HepG2 (cell line): ENCODE measurements around the gene GOSR1.
"Not testable (repeated sequence)": the region's sequence is repeated elsewhere in the genome, so short reads cannot be mapped to it uniquely, and the experiment has no call there.

Source experiments
- ADNP ChIP-seq: sonication (generic); formaldehyde crosslinking; IDR thresholded peaks from 2 replicates; pipeline ENCODE4 v1.4.0; 2020; ENCODE audit warnings: missing genetic modification reagents
- ARID3A ChIP-seq: IDR thresholded peaks from 2 replicates; pipeline ENCODE4 v1.6.1; 2012; ENCODE audit warnings: low read depth, low read length, improper control_type of control experiment
- ELF1 ChIP-seq: sonication (generic); formaldehyde crosslinking; IDR thresholded peaks from 2 replicates; pipeline ENCODE4 v1.4.0; 2020; ENCODE audit warnings: missing genetic modification reagents
- EP300 ChIP-seq, 3 experiments: sonication (generic) in 1 of 3; formaldehyde crosslinking in 1 of 3; IDR thresholded peaks; 2 replicates each; pipeline versions ENCODE4 v1.5.1 to v1.6.1; 2011 to 2020; ENCODE audit warnings: low read depth in 2 of 3, low read length in 2 of 3, borderline replicate concordance in 1 of 3, improper control_type of control experiment in 1 of 3, mild to moderate bottlenecking in 1 of 3, missing genetic modification reagents in 1 of 3, moderate library complexity in 1 of 3
- KAT8 ChIP-seq: IDR thresholded peaks from 2 replicates; pipeline ENCODE4 v1.6.1; 2016; ENCODE audit warnings: missing genetic modification reagents, missing compliant biosample characterization
- NFE2L2 ChIP-seq: fragments of 150-350 bp; IDR thresholded peaks from 2 replicates; pipeline ENCODE4 v1.6.1; 2014; ENCODE audit warnings: low read length
- SP2 ChIP-seq: sonication (generic); formaldehyde crosslinking; IDR thresholded peaks from 2 replicates; pipeline ENCODE4 v1.5.1; 2020; ENCODE audit warnings: mild to moderate bottlenecking, missing genetic modification reagents
- TCF7 ChIP-seq: sonication (generic); IDR thresholded peaks from 2 replicates; pipeline ENCODE4 v1.6.1; 2016; ENCODE audit warnings: antibody characterized with exemption, low read depth
- ZNF136 ChIP-seq: sonication (generic); formaldehyde crosslinking; IDR thresholded peaks from 2 replicates; pipeline ENCODE4 v1.8.1; 2022; ENCODE audit warnings: low read depth, mild to moderate bottlenecking, moderate library complexity, missing genetic modification reagents
- ZNF589 ChIP-seq: sonication (generic); formaldehyde crosslinking; conservative IDR thresholded peaks from 2 replicates; pipeline ENCODE4 v1.8.0; 2022; ENCODE audit warnings: mild to moderate bottlenecking, moderate library complexity, missing genetic modification reagents
- ZNF687 ChIP-seq: sonication (generic); formaldehyde crosslinking; IDR thresholded peaks from 2 replicates; pipeline ENCODE4 v1.5.1; 2020; ENCODE audit warnings: mild to moderate bottlenecking, missing genetic modification reagents, moderate library complexity
- TF ChIP-seq, protein P1 (sequence below): sonication (generic); formaldehyde crosslinking; IDR thresholded peaks from 2 replicates; pipeline ENCODE4 v1.4.0; 2020; ENCODE audit warnings: missing genetic modification reagents

DNA sequence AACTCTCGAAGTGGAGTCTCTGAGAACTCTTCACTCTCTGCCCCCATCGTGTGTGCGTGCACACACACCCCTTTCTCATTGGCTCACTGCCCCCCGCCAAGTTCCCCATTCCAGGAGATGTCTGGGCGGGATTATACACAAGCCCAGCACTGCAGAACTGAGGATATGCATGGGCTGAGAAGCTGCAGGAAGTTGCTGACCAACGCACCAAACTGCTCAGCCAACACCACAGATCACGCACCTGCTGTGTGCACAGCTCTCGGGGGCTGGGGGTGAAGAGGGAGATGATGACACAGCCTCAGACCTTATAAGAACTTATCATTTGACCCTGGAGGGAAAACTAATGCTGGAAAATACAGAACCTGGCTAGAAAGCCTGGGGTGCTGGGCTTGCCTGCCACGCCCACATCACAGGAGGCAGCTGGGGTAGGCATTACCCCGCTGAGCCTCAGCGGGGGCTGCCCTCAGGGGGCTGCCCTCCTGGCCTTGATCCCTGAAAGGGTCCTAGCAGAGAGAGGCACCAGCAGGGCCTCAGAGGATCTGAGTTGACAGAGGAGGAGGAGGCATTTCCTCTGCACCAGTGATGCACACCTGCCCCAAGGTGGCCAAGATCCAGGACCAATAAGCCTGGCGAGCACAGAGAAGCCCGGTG is 87.3 kb downstream of the GOSR1 start:
- TF ChIP-seq NFE2L2; SP2 (CRISPR knock-in tag); ELF1 (CRISPR knock-in tag); KAT8 (CRISPR knock-in tag); ARID3A; TCF7; ZNF687 (CRISPR knock-in tag); EP300 (IDR thresholded peaks at IDR 0.05; ENCODE audit: low read depth in 2 of 2, low read length in 2 of 2); EP300 (CRISPR knock-in tag; IDR thresholded peaks at IDR 0.05; ENCODE audit: borderline replicate concordance); ADNP; ZNF589 (CRISPR knock-in tag); ZNF136 (CRISPR knock-in tag): not testable (repeated sequence)
- TF ChIP-seq, protein P1, sequence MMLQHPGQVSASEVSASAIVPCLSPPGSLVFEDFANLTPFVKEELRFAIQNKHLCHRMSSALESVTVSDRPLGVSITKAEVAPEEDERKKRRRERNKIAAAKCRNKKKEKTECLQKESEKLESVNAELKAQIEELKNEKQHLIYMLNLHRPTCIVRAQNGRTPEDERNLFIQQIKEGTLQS (CRISPR knock-in tag), result not testable (repeated sequence)
